A673 (cell line): Measurements from ENCODE around the gene CFHR3. TPM values are rescaled to one million over a fixed set of nuclear protein-coding genes. Genes with fewer than 3 reads are reported as not detected.

Source experiments
- total RNA-seq: library from RNA; stranded (reverse); gene quantifications from 2 replicates; pipeline ENCODE4 v1.2.3, GENCODE V29; 2021

CFHR3 gene
- total RNA-seq, 1 experiment from 2014 or later, result not detected

Other genes with a start within 250 kb of the CFHR3 start
- gene KCNT2, start 166.4 kb upstream of the CFHR3 start, total RNA-seq, result 1.2 and 1.6 TPM in 2 replicates
- gene CFH, start 122.8 kb upstream of the CFHR3 start, total RNA-seq, result 2.0 and 2.2 TPM in 2 replicates
- not detected in 2 replicates for gene CFHR1, start 44.9 kb downstream of the CFHR3 start, total RNA-seq
- not detected in 2 replicates for gene CFHR4, start 113.2 kb downstream of the CFHR3 start, total RNA-seq
- gene CFHR2, start 168.9 kb downstream of the CFHR3 start, total RNA-seq, result not detected in 2 replicates
- gene CFHR5, start 202.7 kb downstream of the CFHR3 start, total RNA-seq, result not detected in 2 replicates